Breast epithelium (tissue), 4 donors: ENCODE data around the gene ATP1A2. TPM values are rescaled to one million over a fixed set of nuclear protein-coding genes. Genes with fewer than 3 reads are reported as not detected.

Experiments used
- DNase-seq, 2 donors: peaks; one replicate each; pipeline ENCODE4 v3.0.0-alpha.2; 2019; ENCODE audit warnings: low spot score in 2 of 2
- H3K27ac ChIP-seq, 2 donors: fragments of 200-600 bp; sonication (generic) in 1 of 2; one replicate each; pipeline ENCODE4 v1.5.1; 2016 to 2019; ENCODE audit warnings: mild to moderate bottlenecking in 1 of 2
- H3K27me3 ChIP-seq, 2 donors: fragments of 200-600 bp; sonication (generic) in 1 of 2; one replicate each; pipeline versions ENCODE4 v1.5.1 to v1.6.0; 2017 to 2019; ENCODE audit warnings: control low read depth in 1 of 2, mild to moderate bottlenecking in 1 of 2
- H3K36me3 ChIP-seq: fragments of 200-600 bp; one replicate; pipeline ENCODE4 v1.5.1; 2019
- H3K4me1 ChIP-seq, 2 donors: fragments of 200-600 bp; sonication (generic); one replicate each; pipeline ENCODE4 v1.5.1; 2016 to 2019; ENCODE audit warnings: control low read depth in 1 of 2
- H3K4me3 ChIP-seq, 3 donors: fragments of 200-600 bp; sonication (generic); 1 replicate in 2 of 3; 2 replicates in 1 of 3; pipeline ENCODE4 v1.5.1; 2016 to 2019; ENCODE audit warnings: mild to moderate bottlenecking in 3 of 3, moderate library complexity in 2 of 3
- H3K9me3 ChIP-seq, 2 donors: fragments of 200-600 bp; sonication (generic) in 1 of 2; one replicate each; pipeline ENCODE4 v1.5.1; 2016 to 2019; ENCODE audit warnings: control low read depth in 1 of 2
- POLR2A ChIP-seq: fragments of 450-650 bp; IDR thresholded peaks from one replicate; pipeline ENCODE4 v1.6.1; 2016; ENCODE audit warnings: antibody characterized with exemption, mild to moderate bottlenecking, moderate library complexity
- POLR2AphosphoS5 ChIP-seq, 3 donors: sonication (generic); formaldehyde crosslinking; IDR thresholded peaks; one replicate each; pipeline ENCODE4 v1.6.1; 2017; ENCODE audit warnings: antibody characterized with exemption in 3 of 3
- intact Hi-C: fragments of 100-400 bp; cut with DNase I; formaldehyde crosslinking; loops from one replicate; pipeline ENCODE4 v1.15.1; 2023; ENCODE audit warnings: low total_unique reads
- total RNA-seq, 3 donors: library from RNA; depleted of rRNA; stranded (reverse); fragments of >200 nt; gene quantifications; one replicate each; pipeline ENCODE4 v1.1.0, GENCODE V29; 2016
- TF ChIP-seq, protein P1 (sequence below), 3 donors: fragments of 450-650 bp; IDR thresholded peaks; one replicate each; pipeline ENCODE4 v1.5.1; 2016 to 2017; ENCODE audit warnings: antibody characterized with exemption in 3 of 3, mild to moderate bottlenecking in 3 of 3, moderate library complexity in 3 of 3

ATP1A2 gene
- total RNA-seq, 3 donors from 2014 or later = 3.9 to 229 (median 6.4) TPM

DNA sequence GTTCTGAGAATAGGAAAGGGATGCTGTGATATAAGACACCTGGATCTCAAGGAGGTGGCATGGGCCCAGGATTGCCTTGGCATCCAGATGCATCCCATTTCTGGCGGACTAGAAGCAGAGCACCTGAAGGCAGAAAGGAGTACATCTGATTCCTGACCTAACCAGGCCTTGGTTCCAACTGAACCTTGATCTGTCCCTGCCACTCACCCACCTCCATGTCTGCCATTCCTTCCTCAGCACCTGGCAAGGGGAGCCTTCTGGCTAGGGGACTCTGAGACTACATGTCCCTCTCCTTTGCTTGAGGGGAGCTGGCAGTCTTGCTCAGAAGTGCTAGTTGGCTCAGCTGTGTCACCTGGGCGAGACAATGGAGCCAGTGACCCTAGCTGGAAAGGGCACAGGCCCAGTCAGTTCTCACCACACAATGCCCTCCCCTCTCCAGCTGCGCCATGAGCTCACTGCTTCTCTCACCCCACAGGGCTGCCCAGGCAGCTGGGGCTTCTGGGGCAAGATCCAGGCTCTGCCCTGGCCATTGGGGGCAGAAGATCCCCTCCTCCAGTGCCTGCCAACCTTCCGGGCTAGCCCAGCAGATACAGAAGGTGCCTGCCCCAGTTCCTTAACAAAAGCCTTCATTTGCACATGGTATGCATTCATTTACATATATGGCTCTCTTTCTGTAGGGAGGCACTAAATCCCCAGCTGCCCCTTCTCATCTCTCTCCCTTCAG is 20.0 kb upstream of the ATP1A2 start:
- no peak for DNase-seq
- Histone ChIP-seq H3K9me3 (no peaks in the 10 kb centered on the region), H3K36me3 (no peaks in the 10 kb centered on the region), H3K27ac (peak overlapping the region; percentile 90 to 91), H3K4me1 (peaks cover 14 to 21% of the 10 kb centered on the region in 2 donors), H3K27me3 (no peaks in the 10 kb centered on the region), H3K4me3 (no peak overlapping the region)
- TF ChIP-seq POLR2AphosphoS5 (IDR thresholded peaks at IDR 0.05) (no peak), POLR2A (no peak)
- TF ChIP-seq, protein P1, sequence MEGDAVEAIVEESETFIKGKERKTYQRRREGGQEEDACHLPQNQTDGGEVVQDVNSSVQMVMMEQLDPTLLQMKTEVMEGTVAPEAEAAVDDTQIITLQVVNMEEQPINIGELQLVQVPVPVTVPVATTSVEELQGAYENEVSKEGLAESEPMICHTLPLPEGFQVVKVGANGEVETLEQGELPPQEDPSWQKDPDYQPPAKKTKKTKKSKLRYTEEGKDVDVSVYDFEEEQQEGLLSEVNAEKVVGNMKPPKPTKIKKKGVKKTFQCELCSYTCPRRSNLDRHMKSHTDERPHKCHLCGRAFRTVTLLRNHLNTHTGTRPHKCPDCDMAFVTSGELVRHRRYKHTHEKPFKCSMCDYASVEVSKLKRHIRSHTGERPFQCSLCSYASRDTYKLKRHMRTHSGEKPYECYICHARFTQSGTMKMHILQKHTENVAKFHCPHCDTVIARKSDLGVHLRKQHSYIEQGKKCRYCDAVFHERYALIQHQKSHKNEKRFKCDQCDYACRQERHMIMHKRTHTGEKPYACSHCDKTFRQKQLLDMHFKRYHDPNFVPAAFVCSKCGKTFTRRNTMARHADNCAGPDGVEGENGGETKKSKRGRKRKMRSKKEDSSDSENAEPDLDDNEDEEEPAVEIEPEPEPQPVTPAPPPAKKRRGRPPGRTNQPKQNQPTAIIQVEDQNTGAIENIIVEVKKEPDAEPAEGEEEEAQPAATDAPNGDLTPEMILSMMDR (IDR thresholded peaks at IDR 0.05) = no peak
- intact Hi-C loops = loop anchor here (1.0 to 2.0 kb wide), 2 partner anchors 38 to 313 kb away; no protein-coding TSS in a partner anchor

DNA sequence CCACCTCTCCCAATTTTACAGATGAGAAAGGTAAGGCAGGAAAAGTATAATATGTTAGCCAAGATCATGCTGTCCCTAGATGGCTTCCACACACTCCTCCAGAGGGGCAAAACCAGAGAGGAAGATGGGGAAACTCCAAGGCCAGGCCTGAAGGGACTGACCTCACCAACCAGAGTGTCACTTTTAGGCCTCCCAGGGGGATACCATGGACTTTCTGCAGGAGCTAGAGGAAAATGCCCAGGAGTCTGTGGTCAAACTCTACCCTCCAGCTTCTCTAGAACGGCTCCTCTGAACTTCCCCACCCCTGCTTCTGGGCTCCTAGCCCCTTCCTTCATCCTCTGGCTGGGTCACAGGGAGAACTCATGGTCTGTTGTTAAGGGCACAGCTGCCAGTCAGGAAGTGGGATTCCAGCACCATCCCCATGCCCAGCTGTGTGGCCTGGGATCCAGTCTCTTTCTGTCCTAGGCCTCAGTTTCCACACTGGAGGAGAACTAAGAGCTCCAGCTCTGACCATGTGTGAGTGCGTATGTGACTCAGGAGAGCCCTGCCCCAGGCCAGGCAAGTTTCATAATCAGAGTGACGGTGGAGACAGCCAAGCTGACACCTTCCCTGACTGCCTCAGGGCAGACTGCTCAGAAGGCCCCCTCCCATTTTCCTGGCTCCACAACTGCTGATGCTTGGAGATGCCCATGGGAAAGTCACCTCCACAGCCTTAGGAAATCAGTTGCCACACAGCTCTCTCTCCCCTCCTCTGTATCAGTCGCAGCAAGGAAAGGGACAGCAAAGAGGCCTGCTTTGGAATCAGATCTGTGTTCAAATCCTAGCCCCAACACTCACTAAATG is 19.1 kb upstream of the ATP1A2 start:
- TF ChIP-seq, protein P1 (IDR thresholded peaks at IDR 0.05) = no peak
- peak in 1 of 3 donors; percentile 59 for TF ChIP-seq POLR2AphosphoS5 (IDR thresholded peaks at IDR 0.05)
- intact Hi-C loops = loop anchor here (2.0 kb wide), 1 partner anchor 314 kb away; no protein-coding TSS in a partner anchor
- Histone ChIP-seq H3K4me3 (peak overlapping the region in 2 of 3 donors; percentile 87 to 95), H3K4me1 (peaks cover 14 to 25% of the 10 kb centered on the region in 2 donors), H3K36me3 (no peaks in the 10 kb centered on the region), H3K27ac (peak overlapping the region; percentile 90 to 91), H3K27me3 (no peaks in the 10 kb centered on the region), H3K9me3 (no peaks in the 10 kb centered on the region)
- peak in 1 of 2 donors; percentile 63 for DNase-seq

DNA sequence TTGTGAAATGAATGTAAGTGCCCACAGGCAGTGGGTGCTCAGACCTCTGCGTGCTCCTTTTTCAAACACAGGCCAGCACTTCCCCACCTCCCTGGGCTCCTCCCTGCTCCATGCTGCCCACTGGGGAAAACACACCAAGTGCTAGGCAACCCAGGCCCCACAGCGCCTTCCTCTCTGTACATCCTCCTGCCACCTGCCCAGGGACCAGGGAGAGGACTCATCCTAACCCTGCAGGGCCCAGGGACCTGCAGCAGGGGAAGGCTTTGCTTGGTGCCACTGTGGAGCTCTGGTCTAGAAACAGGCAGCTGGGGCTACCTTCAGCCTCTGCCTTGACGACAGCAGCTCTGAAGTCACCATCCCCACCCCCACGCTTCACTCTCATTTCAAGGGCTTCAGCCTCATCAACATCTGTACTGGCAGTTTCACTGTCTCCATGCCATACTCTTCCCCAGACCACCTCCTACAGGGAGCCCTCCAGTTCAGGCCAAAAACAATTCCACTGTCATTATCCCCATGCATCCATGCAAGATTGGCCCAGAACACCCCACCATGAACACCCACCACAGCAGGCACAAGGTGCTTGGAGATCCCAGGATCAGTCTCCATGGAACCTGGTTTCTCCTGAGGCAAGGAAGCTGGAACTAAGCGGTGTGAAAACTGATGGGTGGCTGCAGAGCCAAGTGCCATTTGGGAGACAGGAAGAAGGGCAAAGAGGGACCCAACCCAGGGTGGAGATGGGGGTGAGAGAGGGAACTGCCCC is 18.2 kb upstream of the ATP1A2 start:
- peak overlapping the region; percentile 90 to 91 for H3K27ac ChIP-seq
- H3K4me3 ChIP-seq = peak overlapping the region; percentile 87 to 95 (median 88)
- peaks cover 14 to 26% of the 10 kb centered on the region in 2 donors for H3K4me1 ChIP-seq
- no peaks in the 10 kb centered on the region for H3K9me3 ChIP-seq
- no peak for TF ChIP-seq POLR2AphosphoS5 (IDR thresholded peaks at IDR 0.05)
- TF ChIP-seq, protein P1 (IDR thresholded peaks at IDR 0.05) = no peak
- TF ChIP-seq POLR2A = no peak
- intact Hi-C loops = loop anchor here (2.0 kb wide), 1 partner anchor 315 kb away; no protein-coding TSS in a partner anchor
- H3K27me3 ChIP-seq = no peaks in the 10 kb centered on the region
- no peaks in the 10 kb centered on the region for H3K36me3 ChIP-seq
- DNase-seq = no peak

DNA sequence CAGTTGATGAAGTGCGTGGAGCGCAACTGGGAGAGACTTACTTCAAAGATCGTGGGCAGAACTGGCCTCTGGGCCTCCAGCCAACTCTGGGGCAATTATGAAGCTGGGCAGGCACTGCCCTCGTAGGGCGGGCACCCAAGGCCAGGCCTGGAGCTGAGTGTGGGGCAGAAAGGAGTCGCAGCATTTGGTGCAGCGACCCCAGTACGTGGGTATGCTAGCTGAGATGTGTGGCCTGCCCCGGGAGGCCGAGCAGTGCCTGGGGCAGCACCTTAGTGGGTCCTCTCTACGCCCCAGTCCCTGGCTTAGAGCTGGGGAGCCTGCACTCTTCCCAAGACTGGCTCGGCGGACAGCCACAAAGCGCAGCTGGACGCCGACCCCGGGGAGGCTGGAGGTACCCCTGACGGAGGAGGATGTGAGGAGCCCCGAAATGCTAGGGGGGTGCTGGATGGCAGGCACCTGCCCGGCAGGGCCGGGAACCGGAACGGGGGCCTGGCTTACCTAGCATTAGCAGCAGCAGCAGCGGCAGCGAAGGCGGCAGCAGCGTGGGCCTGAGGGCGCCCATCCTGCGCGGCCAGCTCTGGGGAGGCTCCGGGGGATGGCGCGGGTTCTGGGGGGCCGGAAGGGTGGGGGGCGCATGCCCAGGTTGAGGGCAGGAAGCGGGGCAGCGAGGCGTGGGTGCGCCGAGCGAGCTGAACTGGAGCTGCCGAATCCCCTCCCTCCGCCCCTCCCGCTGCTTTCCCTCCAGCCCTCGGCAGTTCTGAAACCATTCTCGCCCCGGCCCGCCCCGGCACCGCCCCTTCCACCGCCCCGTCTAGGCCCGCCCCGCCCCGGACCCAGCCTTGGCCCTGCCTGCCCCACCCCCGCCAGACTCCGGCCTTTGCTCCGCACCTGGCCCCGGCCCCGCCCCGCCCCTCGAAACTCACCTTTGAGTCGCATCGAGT is 17.4 kb upstream of the ATP1A2 start, which contains the start of gene IGSF8:
TSS of gene IGSF8 (minus strand) at position 709 of the 941 bp plus-strand sequence. CDS start at position 562, 147 bp downstream.
- peak; percentile 89 to 96 for DNase-seq
- Histone ChIP-seq H3K27me3 (no peaks in the 10 kb centered on the region), H3K9me3 (no peaks in the 10 kb centered on the region), H3K27ac (peak within 1 kb of the TSS; percentile 90 to 91), H3K4me1 (peaks cover 14 to 26% of the 10 kb centered on the region in 2 donors), H3K36me3 (no peaks in the 10 kb centered on the region), H3K4me3 (peak within 1 kb of the TSS; percentile 87 to 95 (median 88))
- TF ChIP-seq POLR2A = peak; percentile 46
- peak in 1 of 3 donors; percentile 10 for TF ChIP-seq POLR2AphosphoS5 (IDR thresholded peaks at IDR 0.05)
- TF ChIP-seq, protein P1 (IDR thresholded peaks at IDR 0.05) = no peak
- intact Hi-C loops = loop anchor here (2.0 kb wide), 1 partner anchor 315 kb away; no protein-coding TSS in a partner anchor
